ENCODE data around the gene CLEC4M.

CLEC4M gene

GRCh38 chr19:7817801-7818200 lies 54.8 kb downstream of the CLEC4M start:
- no peak for DNase-seq

DNA sequence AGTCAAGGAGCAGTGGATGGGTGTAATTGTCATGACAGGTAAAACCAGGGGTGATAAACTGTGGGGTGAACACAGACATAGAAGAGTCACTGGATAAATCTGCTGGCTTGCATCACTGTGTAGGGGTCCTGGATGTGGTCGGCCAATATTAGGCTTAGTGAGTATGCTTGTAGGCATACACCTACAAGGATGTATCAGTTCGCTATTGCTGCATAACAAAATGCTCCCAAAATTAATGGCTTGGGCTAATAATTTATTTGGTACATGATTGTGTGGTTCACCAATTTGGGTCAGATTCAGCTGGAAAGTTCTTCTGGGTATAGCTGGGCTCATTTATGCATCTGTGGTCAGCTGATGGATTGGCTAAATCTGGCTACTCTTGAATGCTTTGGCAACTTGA lies 55.8 kb downstream of the CLEC4M start:
- DNase-seq = no peak
